SU-DHL-6 (cell line): ENCODE results near the gene LAMP1.

Experiments used
- EZH2phosphoT487 ChIP-seq: fragments of 200-600 bp; sonication (generic), shearing (Covaris generic); conservative IDR thresholded peaks from 2 replicates; pipeline ENCODE4 v1.6.1; 2018; ENCODE audit warnings: mild to moderate bottlenecking, antibody characterized with exemption, low read length, moderate library complexity, mixed read lengths
- TF ChIP-seq, protein P1 (sequence below): fragments of 200-600 bp; sonication (generic); IDR thresholded peaks from one replicate; pipeline ENCODE4 v1.5.1; 2017; ENCODE audit warnings: antibody characterized with exemption, mild to moderate bottlenecking, low read length, moderate library complexity; ENCODE audit not compliant: insufficient read depth, poor library complexity, severe bottlenecking

DNA sequence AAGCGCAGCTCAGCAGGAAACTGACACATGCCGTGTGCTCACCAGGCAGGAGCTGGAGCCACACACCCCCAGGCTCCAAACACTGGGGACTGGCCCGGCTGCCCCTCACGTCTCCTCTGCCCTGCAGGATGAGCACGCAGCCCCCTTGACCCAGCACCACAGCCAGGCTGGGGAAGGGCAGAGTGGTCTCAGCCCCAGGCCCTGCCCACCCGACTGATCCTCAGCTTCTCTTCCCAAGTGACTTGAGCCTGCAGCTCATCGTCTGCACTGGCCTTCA, 46.6 kb downstream of the LAMP1 start:
- TF ChIP-seq, protein P1, sequence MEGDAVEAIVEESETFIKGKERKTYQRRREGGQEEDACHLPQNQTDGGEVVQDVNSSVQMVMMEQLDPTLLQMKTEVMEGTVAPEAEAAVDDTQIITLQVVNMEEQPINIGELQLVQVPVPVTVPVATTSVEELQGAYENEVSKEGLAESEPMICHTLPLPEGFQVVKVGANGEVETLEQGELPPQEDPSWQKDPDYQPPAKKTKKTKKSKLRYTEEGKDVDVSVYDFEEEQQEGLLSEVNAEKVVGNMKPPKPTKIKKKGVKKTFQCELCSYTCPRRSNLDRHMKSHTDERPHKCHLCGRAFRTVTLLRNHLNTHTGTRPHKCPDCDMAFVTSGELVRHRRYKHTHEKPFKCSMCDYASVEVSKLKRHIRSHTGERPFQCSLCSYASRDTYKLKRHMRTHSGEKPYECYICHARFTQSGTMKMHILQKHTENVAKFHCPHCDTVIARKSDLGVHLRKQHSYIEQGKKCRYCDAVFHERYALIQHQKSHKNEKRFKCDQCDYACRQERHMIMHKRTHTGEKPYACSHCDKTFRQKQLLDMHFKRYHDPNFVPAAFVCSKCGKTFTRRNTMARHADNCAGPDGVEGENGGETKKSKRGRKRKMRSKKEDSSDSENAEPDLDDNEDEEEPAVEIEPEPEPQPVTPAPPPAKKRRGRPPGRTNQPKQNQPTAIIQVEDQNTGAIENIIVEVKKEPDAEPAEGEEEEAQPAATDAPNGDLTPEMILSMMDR: no peak
- TF ChIP-seq EZH2phosphoT487: no peak
